Gastrocnemius medialis (tissue), 4 donors: ENCODE measurements around the gene KCNIP4. TPM values are rescaled to one million over a fixed set of nuclear protein-coding genes. Genes with fewer than 3 reads are reported as not detected.

Experiments used
- ATAC-seq, 2 donors: fragments of 150-250 bp; one replicate each; pipeline ENCODE4 v1.9.1; 2016
- DNase-seq, 2 donors: peaks; one replicate each; pipeline ENCODE4 v3.0.0-alpha.2; 2019
- H3K27ac ChIP-seq, 4 donors: fragments of 200-600 bp; sonication (generic); 1 replicate in 1 of 4; 2 replicates in 3 of 4; pipeline ENCODE4 v1.5.1; 2016 to 2018; ENCODE audit warnings: mild to moderate bottlenecking in 2 of 4, moderate library complexity in 1 of 4
- H3K27me3 ChIP-seq, 3 donors: fragments of 200-600 bp; sonication (generic) in 2 of 3; 1 replicate in 1 of 3; 2 replicates in 2 of 3; pipeline versions ENCODE4 v1.5.1 to v1.6.0; 2016 to 2019; ENCODE audit warnings: mild to moderate bottlenecking in 1 of 3, moderate library complexity in 1 of 3
- H3K36me3 ChIP-seq, 2 donors: fragments of 200-600 bp; sonication (generic) in 1 of 2; one replicate each; pipeline ENCODE4 v1.5.1; 2017 to 2018
- H3K4me1 ChIP-seq, 2 donors: fragments of 200-600 bp; sonication (generic) in 1 of 2; one replicate each; pipeline ENCODE4 v1.5.1; 2016 to 2017; ENCODE audit warnings: mild to moderate bottlenecking in 2 of 2
- H3K4me3 ChIP-seq, 4 donors: fragments of 200-600 bp; sonication (generic) in 3 of 4; 1 replicate in 1 of 4; 2 replicates in 3 of 4; pipeline ENCODE4 v1.5.1; 2016 to 2019; ENCODE audit warnings: mild to moderate bottlenecking in 2 of 4
- H3K9me3 ChIP-seq, 3 donors: fragments of 200-600 bp; sonication (generic) in 2 of 3; 1 replicate in 1 of 3; 2 replicates in 2 of 3; pipeline ENCODE4 v1.5.1; 2016 to 2019
- CTCF ChIP-seq, 5 experiments: fragments of 450-650 bp in 3 of 5; fragments of 200-600 bp in 2 of 5; sonication (generic) in 2 of 5; IDR thresholded peaks in 4 of 5; conservative IDR thresholded peaks in 1 of 5; 1 replicate in 4 of 5; 2 replicates in 1 of 5; pipeline ENCODE4 v1.5.1; 2016 to 2019; ENCODE audit warnings: antibody characterized with exemption in 5 of 5, mild to moderate bottlenecking in 3 of 5, moderate library complexity in 3 of 5
- POLR2A ChIP-seq, 2 donors: fragments of 450-650 bp; IDR thresholded peaks; one replicate each; pipeline ENCODE4 v1.6.1; 2017; ENCODE audit warnings: antibody characterized with exemption in 2 of 2, mild to moderate bottlenecking in 2 of 2, moderate library complexity in 2 of 2
- in situ Hi-C, 4 donors: fragments of 200-750 bp; cut with MboI; loops; one replicate each; pipeline versions ENCODE4 v1.15.0 to v1.8.0; 2017; ENCODE audit warnings: low sequenced_read_pairs in 4 of 4
- intact Hi-C: fragments of 100-400 bp; cut with DNase I; formaldehyde crosslinking; loops from one replicate; pipeline ENCODE4 v1.15.1; 2023; ENCODE audit warnings: low total_unique reads
- total RNA-seq, 4 donors: library from RNA; depleted of rRNA; stranded (reverse); fragments of >200 nt; gene quantifications; one replicate each; pipeline versions ENCODE4 v1.1.0 to v1.2.3, GENCODE V29; 2016

Gene KCNIP4
- total RNA-seq, 4 donors from 2014 or later, result not detected

- no peak for TF ChIP-seq POLR2A (IDR thresholded peaks at IDR 0.05)
- TF ChIP-seq CTCF (IDR thresholded peaks at IDR 0.05 in 4 of 5, conservative IDR thresholded peaks at IDR 0.05 in 1 of 5), result no peak
- Histone ChIP-seq H3K9me3 (no peaks in the 10 kb centered on the region), H3K4me1 (no peaks in the 10 kb centered on the region), H3K27ac (no peak overlapping the region), H3K27me3 (no peaks in the 10 kb centered on the region), H3K36me3 (no peaks in the 10 kb centered on the region), H3K4me3 (no peak overlapping the region)
- in situ Hi-C loops, result no loop called here
- DNase-seq, result no peak
- no peak for ATAC-seq
- intact Hi-C loops, result no loop called here
Measured at GRCh38 chr4:21973850-21974249, 25.3 kb upstream of the KCNIP4 start.

DNA sequence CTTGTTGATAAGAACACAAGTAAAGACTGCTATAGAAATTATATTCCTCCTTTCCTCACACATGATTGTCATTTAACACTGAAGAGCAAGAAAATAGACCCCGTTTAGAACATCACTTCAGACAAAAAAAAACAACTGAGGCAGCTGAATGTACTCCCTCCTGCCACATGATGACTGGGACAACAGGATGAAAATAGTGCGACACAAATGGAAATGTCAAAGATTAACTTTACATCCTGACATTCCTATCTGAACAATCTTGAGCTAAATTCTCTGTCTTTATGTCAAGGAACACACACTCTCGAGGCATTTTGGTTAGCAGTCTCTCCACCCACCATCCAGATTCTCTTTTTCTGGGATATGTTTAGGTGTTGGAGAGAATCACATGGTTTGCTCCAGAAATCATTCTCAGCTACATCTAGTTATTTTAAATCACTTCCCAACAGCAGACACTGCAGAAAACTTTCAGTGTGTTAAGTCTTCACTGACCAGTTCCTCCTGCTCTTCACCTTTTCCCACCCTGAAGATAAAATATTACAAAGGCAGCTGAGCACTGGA lies 16.3 kb upstream of the KCNIP4 start:
- intact Hi-C loops, result no loop called here
- no peaks in the 10 kb centered on the region for H3K27me3 ChIP-seq

GRCh38 chr4:21962691-21963090 lies 14.1 kb upstream of the KCNIP4 start:
- H3K27ac ChIP-seq, result no peak overlapping the region
- no peak for DNase-seq
- no peaks in the 10 kb centered on the region for H3K27me3 ChIP-seq
- no peaks in the 10 kb centered on the region for H3K36me3 ChIP-seq
- TF ChIP-seq POLR2A (IDR thresholded peaks at IDR 0.05) (no peak), CTCF (IDR thresholded peaks at IDR 0.05 in 4 of 5, conservative IDR thresholded peaks at IDR 0.05 in 1 of 5) (no peak)
- intact Hi-C loops, result no loop called here
- no peaks in the 10 kb centered on the region for H3K4me1 ChIP-seq
- no peak for ATAC-seq
- H3K9me3 ChIP-seq, result no peaks in the 10 kb centered on the region
- no peak overlapping the region for H3K4me3 ChIP-seq
- in situ Hi-C loops, result no loop called here

More for the DNA sequence above, 16.3 kb upstream of the KCNIP4 start:
- in situ Hi-C loops, result no loop called here
- no peak for DNase-seq
- no peak for ATAC-seq
- Histone ChIP-seq H3K9me3 (no peaks in the 10 kb centered on the region), H3K36me3 (no peaks in the 10 kb centered on the region), H3K4me3 (no peak overlapping the region), H3K27ac (no peak overlapping the region), H3K4me1 (no peaks in the 10 kb centered on the region)
- TF ChIP-seq CTCF (IDR thresholded peaks at IDR 0.05 in 4 of 5, conservative IDR thresholded peaks at IDR 0.05 in 1 of 5), result no peak
- no peak for TF ChIP-seq POLR2A (IDR thresholded peaks at IDR 0.05)

- ATAC-seq (no peak), DNase-seq (no peak)
- Histone ChIP-seq H3K9me3 (no peaks in the 10 kb centered on the region), H3K36me3 (no peaks in the 10 kb centered on the region), H3K4me3 (no peak overlapping the region), H3K27me3 (no peaks in the 10 kb centered on the region), H3K4me1 (no peaks in the 10 kb centered on the region), H3K27ac (no peak overlapping the region)
- TF ChIP-seq CTCF (IDR thresholded peaks at IDR 0.05 in 4 of 5, conservative IDR thresholded peaks at IDR 0.05 in 1 of 5) (no peak), POLR2A (IDR thresholded peaks at IDR 0.05) (no peak)
- in situ Hi-C loops, result no loop called here
- intact Hi-C loops, result no loop called here
Measured at GRCh38 chr4:21960793-21961192, 12.2 kb upstream of the KCNIP4 start.

- H3K9me3 ChIP-seq, result no peaks in the 10 kb centered on the region
- TF ChIP-seq POLR2A (IDR thresholded peaks at IDR 0.05) (no peak), CTCF (IDR thresholded peaks at IDR 0.05 in 4 of 5, conservative IDR thresholded peaks at IDR 0.05 in 1 of 5) (no peak)
- intact Hi-C loops, result no loop called here
- in situ Hi-C loops, result no loop called here
- no peak for ATAC-seq
- DNase-seq, result no peak
- H3K27me3 ChIP-seq, result no peaks in the 10 kb centered on the region
- no peaks in the 10 kb centered on the region for H3K4me1 ChIP-seq
- H3K4me3 ChIP-seq, result no peak overlapping the region
- H3K36me3 ChIP-seq, result no peaks in the 10 kb centered on the region
- no peak overlapping the region for H3K27ac ChIP-seq
Measured at GRCh38 chr4:21954916-21955315, 6.3 kb upstream of the KCNIP4 start.
